IMR-90 (cell line): ENCODE measurements around the gene GDF10.

ENCODE experiments used
- POLR2A ChIP-seq: IDR thresholded peaks from 2 replicates; pipeline ENCODE4 v1.6.1; 2012; ENCODE audit warnings: mild to moderate bottlenecking, low read depth, low read length
- RCOR1 ChIP-seq: IDR thresholded peaks from 2 replicates; pipeline ENCODE4 v1.6.1; 2012; ENCODE audit warnings: mild to moderate bottlenecking, low read length, improper control_type of control experiment; ENCODE audit not compliant: insufficient replicate concordance

GRCh38 chr10:47322300-47323061 is 22.5 kb downstream of the GDF10 start, which contains the start of gene GDF2:
- no peak for TF ChIP-seq RCOR1
- TF ChIP-seq POLR2A, result no peak
